RCC 7860 (cell line): Measurements from ENCODE around the gene AK6.
"Not testable (repeated sequence)": the region's sequence is repeated elsewhere in the genome, so short reads cannot be mapped to it uniquely, and the experiment has no call there.

Source experiments
- DNase-seq: peaks from one replicate; pipeline ENCODE4 v3.0.0-alpha.2; 2015; ENCODE audit warnings: low spot score
- FAIRE-seq: peaks from 2 replicates; lab custom pipeline; 2012; peaks lifted over from hg19 to GRCh38; lab: Jason Lieb, UNC

AK6 gene

GRCh38 chr5:69369340-69370121 is at the start of gene AK6, which contains the start of the genes RAD17 and TAF9:
AK6 (minus strand) TSS chr5:69369520; CDS start chr5:69369490, 30 bp downstream.
RAD17 (plus strand) TSS chr5:69369818; CDS start chr5:69372209, 2,391 bp downstream.
TAF9 (minus strand) TSS chr5:69369520; CDS start chr5:69365737, 3,783 bp downstream.
- no peak for FAIRE-seq
- DNase-seq = peak; percentile 62

- DNase-seq (no peak), FAIRE-seq (no peak)
Observed at GRCh38 chr5:69418554-69418953, 49.2 kb upstream of the AK6 start.

GRCh38 chr5:69416699-69417098 is 47.4 kb upstream of the AK6 start:
- DNase-seq (no peak), FAIRE-seq (no peak)

GRCh38 chr5:69416180-69416579 is 46.9 kb upstream of the AK6 start:
- FAIRE-seq (no peak), DNase-seq (no peak)

- DNase-seq (no peak), FAIRE-seq (no peak)
Observed at GRCh38 chr5:69415584-69415958, 46.3 kb upstream of the AK6 start.

- DNase-seq (peak; percentile 29), FAIRE-seq (no peak)
Observed at GRCh38 chr5:69414885-69415583, 45.7 kb upstream of the AK6 start, which contains the start of gene MARVELD2. MARVELD2 (plus strand) TSS chr5:69415116; CDS start chr5:69419386, 4,270 bp downstream.

- FAIRE-seq (no peak), DNase-seq (no peak)
Observed at GRCh38 chr5:69404659-69405330, 35.5 kb upstream of the AK6 start.

- no peak for FAIRE-seq
- no peak for DNase-seq
Observed at GRCh38 chr5:69378376-69378775, 9.1 kb upstream of the AK6 start.

- FAIRE-seq = no peak
- no peak for DNase-seq
Observed at GRCh38 chr5:69374911-69375446, 5.7 kb upstream of the AK6 start.

GRCh38 chr5:69372394-69372793 is 3.1 kb upstream of the AK6 start:
- no peak for FAIRE-seq
- DNase-seq = no peak

- not testable (repeated sequence) for FAIRE-seq, DNase-seq
Observed at GRCh38 chr5:69370335-69370734, 1.0 kb upstream of the AK6 start.

GRCh38 chr5:69368458-69369339 is 621 bp downstream of the AK6 start:
- FAIRE-seq = no peak
- no peak for DNase-seq

GRCh38 chr5:69367697-69368279 is 1.5 kb downstream of the AK6 start:
- DNase-seq (no peak), FAIRE-seq (no peak)

GRCh38 chr5:69364850-69365249 is 4.5 kb downstream of the AK6 start:
- no peak for DNase-seq
- no peak for FAIRE-seq

- no peak for FAIRE-seq
- DNase-seq = no peak
Observed at GRCh38 chr5:69364414-69364813, 4.9 kb downstream of the AK6 start.

GRCh38 chr5:69360442-69360841 is 8.9 kb downstream of the AK6 start:
- DNase-seq = no peak
- FAIRE-seq = no peak

GRCh38 chr5:69359699-69360098 is 9.6 kb downstream of the AK6 start:
- DNase-seq (no peak), FAIRE-seq (no peak)

GRCh38 chr5:69350664-69351063 is 18.7 kb downstream of the AK6 start:
- no peak for DNase-seq
- FAIRE-seq = no peak

GRCh38 chr5:69343083-69343482 is 26.2 kb downstream of the AK6 start:
- FAIRE-seq (no peak), DNase-seq (no peak)
